ENCODE measurements around the gene IDUA.

The IDUA gene

DNA sequence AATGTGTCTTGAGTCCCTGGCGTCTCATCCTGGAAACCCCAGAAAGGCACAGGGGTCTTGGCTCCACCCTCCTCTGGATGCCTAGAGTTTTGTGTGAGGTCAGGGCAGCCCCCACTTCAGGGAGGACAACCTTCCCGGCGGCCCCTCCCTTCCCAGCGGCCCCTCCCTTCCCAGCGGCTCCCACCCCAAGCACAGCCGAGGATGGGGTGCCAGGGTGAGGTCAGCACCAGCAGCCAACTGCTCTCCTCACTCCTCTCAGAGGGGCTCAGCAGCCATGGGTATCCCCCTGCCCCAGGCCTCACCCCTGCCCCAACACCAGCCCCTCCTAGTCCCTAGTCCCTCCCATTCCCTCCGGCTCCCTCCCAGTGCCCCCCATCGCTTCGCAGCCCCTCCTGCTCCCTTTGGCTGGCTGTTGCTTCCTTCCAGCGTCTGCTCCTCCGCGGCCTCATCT is 30.9 kb upstream of the IDUA start:
- H3K4me3 ChIP-seq (ENCODE audit: low read depth, low read length) = no peak overlapping the region

DNA sequence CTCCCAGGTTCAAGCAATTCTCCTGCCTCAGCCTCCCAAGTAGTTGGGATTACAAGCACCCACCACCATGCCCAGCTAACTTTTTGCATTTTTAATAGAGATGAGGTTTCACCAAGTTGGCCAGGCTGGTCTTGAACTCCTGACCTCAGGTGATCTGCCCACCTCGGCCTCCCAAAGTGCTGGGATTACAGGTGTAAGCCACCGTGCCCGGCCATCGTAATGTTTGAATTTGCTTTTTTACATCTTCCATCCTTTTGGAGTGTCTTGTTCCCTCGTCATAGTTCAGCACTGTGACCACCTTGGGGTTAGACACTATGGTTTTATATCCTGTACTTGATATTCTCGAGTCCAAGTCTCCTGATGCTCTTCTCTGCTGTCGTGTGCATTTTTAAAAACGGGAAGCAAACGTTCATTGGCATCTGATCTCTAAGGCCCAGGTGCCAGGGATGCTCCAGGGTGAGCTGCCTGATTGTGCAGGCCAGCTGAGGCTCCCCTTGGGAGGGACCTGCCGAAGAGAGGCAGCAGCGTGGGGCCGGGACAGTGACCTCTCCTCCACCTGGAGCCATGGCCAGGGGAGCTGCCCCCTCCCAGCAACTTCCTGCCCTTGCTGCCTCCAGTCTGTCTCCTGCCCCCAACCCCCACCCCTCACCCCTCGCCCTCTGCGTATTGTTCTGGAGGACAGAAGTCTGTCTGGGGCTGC is 30.2 kb upstream of the IDUA start:
- H3K4me3 ChIP-seq (ENCODE audit: low read depth, low read length) = no peak overlapping the region

DNA sequence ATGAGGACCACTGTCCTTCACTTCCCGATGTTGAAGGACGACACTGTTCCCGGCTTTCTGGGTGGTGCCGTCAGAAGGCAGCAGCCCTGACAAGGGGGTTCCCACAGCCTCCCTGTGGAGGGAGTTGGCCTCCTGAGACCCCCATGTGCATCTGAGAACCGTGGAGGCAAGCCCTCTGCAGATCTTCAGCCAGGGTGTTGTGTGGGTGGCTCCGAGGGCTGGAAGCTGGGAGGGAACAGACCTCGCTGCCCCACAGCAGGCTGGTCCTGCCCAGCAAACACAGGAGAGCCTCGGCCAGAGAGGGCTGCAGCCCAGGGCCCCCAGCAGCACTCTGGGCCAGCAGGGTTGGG is 29.6 kb upstream of the IDUA start:
- H3K4me3 ChIP-seq (ENCODE audit: low read depth, low read length) = no peak overlapping the region

DNA sequence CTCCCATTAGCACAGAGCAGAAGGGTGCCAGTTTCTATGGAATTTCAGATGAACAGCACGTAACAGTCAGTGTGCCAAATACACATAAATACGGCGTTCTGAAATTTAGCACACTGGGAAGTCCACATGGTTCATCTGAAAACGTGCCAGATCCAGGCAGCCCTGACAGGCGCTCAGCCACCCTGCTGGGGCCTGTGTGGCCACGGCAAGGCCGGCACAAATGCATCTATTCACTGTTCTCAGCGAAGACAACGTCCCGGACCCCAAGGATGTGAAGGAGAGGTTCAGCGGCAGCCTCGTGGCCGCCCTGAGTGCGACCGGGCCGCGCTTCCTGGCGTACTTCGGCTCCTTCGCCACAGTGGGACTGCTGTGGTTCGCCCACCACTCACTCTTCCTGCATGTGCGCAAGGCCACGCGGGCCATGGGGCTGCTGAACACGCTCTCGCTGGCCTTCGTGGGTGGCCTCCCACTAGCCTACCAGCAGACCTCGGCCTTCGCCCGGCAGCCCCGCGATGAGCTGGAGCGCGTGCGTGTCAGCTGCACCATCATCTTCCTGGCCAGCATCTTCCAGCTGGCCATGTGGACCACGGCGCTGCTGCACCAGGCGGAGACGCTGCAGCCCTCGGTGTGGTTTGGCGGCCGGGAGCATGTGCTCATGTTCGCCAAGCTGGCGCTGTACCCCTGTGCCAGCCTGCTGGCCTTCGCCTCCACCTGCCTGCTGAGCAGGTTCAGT is 29.1 kb upstream of the IDUA start:
- H3K4me3 ChIP-seq (ENCODE audit: low read depth, low read length) = no peak overlapping the region

DNA sequence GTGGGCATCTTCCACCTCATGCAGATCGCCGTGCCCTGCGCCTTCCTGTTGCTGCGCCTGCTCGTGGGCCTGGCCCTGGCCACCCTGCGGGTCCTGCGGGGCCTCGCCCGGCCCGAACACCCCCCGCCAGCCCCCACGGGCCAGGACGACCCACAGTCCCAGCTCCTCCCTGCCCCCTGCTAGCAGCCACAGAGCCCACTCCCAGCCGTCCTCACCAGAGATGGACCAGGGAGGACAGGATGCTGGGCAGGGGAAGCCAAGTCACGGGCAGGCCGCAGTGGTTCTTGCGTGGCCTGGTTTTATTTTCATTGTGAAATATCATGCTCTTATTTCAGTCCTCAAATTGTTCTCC is 28.6 kb upstream of the IDUA start:
- H3K4me3 ChIP-seq (ENCODE audit: low read depth, low read length) = no peak overlapping the region

DNA sequence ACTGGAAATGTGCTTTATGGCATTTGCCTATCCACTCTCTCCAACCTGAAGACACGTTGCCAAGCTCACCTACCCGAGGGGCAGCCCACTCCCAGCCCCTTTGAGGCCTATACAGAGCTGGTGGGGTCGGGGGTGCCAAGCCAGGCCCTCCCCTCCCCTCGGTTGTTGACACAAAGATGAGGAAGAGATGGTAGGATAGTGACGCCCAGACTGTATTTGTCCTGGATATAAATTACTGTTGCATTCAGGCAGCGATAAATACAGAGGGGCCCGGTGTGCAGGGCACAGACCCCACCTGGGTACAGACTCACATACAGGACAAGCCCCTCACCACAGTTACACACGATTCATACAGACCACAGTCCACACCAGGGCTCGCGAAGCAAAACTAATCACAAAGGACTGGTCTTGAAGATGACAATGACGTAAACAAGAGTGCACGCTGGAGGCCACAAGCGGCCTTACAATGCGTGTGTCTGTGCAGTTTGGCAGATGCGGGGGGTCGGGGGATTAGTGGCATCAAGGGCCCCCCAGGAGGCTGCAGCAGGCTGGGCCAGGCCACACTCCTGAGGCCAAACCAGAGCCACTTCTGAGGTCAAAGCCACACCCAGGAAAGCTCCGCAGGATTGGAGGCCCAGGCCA is 28.0 kb upstream of the IDUA start:
- H3K4me3 ChIP-seq (ENCODE audit: low read depth, low read length) = no peak overlapping the region

DNA sequence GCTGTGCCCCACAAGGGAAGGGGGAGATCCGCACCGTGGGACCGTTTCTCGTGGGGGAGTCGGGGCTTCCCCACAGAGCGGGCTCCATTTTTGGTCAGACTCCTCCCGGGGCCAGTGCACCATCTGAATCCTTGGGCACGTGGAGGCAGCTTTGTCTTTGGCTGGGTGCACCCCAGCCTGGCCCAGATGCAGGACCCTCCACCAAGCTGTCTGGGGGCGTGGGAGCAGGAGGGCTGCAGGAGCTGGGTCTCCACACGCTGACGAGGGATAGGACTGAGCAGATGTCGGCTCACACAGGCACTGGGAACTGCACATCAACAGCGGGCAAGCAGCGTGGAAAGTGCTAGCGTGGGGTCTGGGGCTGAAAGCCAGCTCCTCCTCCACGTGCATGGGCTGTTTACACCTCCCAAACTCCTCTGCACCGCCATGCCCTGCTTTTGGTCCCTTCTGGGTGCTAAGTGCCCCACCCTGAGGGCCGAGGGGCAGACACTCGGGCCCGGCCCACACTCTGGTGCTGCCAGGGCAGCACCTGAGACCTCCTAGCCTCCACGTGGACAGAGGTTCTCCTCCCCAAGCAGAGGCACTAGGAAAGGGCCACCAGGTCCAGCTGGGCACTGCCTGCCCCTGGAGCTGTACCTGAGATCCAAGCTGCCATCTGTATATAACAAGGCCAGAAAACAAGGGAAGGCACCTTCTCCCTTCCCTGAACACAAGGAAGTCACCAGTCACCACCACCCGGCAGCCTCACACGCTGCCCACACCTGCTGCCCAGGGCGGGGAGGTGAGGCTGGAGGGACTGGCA is 27.3 kb upstream of the IDUA start:
- no peak overlapping the region for H3K4me3 ChIP-seq (ENCODE audit: low read depth, low read length)

DNA sequence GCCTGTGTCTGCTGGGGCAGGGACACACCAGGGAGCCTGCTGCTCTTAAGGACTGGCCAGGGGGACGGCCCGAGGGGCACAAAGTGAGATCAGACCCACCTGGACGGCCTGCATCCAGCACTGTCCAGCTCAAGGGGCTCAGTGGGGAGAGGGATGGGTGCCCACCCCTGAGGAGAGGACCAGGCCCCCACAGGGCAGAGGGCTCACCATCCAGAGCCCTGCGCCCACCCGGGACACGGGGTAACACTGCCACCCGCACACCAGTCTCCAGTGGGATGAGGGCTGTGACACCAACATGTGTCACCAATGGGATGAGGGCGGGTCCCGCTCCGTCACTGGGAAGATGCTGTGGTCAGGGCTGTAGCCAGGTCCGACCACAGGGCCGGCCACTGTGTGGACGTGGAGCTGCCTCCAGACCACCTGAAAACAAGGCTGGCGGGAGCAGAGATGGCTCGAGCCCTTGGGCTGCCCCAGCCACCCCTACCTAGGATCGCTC is 26.7 kb upstream of the IDUA start:
- no peak overlapping the region for H3K4me3 ChIP-seq (ENCODE audit: low read depth, low read length)

DNA sequence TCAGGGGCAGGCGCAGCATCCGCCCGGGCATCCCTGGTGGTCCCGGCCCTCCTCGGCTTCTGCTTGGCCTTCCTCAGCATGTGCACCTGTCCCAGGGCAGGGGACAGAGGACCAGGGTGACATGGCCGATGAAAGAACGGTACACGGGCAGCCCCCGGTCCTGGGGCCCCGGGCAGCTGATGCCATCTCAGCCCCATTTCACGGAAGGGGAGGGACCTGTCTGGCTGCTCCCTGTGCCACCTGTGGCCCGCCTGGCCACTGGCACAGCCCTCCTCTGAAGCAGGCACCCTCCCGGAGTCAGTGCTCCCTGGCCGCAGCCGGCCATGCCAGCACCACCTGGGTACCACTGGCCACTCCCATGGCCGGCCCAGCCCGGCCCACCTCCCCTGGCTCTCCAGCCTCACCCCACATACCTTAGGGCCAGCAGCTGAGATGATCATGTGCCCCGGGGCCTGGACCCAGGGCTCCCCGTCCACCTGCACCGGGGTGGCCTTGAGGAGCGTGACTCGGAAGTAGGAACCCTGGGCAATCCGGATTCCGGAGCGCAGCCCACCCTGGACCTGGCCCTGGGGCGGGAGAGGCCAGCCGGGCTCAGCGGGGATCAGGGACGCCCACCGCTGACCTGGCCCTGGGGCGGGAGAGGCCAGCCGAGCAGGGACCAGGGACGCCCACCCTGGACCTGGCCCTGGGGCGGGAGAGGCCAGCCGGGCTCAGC is 26.1 kb upstream of the IDUA start:
- no peak overlapping the region for H3K4me3 ChIP-seq (ENCODE audit: low read depth, low read length)

DNA sequence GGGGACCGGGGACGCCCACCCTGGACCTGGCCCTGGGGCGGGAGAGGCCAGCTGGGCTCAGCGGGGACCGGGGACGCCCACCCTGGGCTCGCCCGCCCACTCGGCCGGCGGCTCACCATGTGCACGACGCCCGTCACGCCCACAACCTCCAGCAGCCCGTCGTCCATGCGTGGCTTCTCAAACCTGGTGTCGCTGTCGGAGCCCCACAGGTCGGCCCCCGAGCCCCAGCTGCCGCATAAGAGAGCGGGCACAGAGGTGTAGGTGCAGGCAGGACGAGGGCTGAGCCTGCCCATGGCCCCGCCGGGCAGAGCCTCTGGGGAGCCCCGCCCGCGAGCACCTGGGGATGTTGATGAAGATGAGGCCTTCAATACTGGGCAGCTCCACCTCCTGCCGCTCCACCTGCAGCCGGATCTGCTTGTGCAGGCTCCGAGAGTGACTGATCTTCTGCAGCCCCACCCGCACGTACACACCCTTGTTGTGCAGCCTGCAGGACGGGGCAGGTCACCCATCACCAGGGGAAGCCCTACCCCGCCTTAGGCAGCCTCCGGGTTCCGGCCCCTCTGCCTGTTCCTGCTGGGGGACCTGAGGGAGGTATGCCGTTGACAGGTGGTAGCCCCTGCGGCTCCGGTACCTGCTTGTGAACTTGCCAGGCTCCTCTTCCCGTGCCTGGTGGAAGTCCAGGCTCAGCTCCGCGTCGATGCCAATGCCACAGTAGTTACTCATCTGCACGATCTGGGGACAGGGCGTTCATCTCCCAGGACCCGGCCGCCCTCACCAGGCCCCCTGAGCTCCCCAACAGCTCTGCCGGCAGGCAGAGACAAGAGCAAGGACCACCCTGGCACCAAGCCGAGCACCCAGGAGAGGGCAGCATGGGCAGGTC is 25.3 kb upstream of the IDUA start:
- no peak overlapping the region for H3K4me3 ChIP-seq (ENCODE audit: low read depth, low read length)

DNA sequence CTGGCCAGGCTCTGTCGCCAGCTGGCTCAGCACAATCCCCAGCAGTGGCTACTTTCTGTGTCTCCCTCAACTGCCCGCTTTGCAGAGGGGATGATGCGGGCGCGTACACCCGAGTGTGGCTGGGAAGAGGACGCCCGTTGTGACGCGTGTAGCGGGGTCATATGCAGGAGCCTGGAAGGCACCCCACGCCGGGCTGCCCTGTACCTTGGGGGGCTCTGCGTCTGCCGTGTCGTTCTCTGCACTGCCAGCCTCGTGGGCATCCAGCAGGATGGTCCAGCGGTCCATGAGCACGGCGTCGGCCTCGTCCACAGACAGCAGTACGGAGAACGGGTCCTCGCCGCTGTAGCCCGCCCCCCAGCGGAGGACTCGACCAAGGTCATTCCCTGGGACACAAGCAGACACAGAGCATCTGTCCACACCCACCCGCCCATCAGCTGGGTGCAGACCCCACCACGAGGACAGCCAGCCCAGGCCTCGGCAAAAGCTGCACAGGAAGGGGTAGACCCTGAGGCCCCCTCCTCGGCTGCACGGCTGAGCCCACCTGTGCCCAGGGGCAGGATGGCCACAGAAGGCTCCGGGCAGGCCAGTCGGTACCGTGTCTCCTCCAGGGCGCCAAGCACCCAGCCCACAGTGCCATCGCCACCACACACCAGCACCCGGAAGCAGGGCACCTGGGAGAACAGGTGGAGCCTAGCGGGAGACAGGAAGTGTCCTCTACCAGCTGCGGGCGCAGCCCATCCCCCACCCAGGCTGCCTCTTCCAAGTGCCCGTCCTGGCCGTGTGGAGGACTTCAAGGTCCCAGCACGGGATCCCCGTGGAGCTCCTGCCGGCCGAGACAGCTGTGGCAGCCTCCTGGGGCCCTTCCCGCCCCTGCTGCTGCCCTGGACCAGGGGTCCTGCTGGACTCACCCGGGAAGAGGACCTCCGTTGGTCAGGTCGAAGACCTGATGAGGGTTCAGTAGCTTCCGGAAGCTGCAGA is 24.3 kb upstream of the IDUA start:
- H3K4me3 ChIP-seq (ENCODE audit: low read depth, low read length) = no peak overlapping the region

DNA sequence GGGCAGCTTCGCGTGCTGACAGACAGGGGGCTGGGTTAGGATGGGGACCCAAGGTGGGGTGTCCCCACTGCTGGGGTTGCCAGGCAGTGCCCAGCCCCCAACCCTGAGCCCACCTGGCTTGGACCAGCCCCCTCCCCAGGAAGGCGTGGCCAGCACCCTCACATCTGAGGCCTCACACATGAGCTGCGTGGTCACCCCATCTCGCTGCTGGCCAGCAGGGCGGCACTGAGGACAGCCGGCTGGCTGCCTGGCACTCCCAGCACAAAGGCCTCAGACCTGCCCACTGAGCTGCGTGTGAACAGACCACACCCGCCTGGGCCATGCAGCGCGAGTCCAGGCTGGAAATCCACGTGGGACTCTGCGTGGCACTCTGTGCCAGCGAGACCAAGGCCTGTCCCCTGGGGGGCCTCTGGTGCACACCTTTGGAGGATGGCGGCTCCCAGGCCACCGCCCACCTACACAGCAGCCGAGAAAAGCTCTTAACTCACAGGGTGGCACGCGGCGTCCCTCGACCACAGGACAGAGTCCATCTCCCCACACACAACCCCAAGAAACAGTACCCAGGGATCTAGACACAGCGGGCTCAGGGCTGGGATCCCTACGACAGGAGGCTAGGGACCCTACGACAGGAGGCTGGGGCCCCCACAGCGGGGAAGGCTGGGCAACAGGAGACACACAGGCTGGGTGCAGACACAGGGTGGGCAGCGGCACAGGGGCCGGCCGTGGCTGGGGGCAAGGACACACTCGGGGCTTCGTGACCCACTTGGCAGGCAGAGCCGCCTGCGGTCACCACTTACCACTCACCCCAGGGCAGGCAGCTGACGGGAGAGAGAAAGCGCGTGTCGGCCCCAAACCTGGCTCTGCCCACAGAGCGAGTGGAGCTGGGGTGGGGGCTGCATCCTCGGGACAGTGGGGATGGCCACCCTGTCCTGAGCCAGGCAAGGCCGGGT is 23.3 kb upstream of the IDUA start:
- no peak overlapping the region for H3K4me3 ChIP-seq (ENCODE audit: low read depth, low read length)

DNA sequence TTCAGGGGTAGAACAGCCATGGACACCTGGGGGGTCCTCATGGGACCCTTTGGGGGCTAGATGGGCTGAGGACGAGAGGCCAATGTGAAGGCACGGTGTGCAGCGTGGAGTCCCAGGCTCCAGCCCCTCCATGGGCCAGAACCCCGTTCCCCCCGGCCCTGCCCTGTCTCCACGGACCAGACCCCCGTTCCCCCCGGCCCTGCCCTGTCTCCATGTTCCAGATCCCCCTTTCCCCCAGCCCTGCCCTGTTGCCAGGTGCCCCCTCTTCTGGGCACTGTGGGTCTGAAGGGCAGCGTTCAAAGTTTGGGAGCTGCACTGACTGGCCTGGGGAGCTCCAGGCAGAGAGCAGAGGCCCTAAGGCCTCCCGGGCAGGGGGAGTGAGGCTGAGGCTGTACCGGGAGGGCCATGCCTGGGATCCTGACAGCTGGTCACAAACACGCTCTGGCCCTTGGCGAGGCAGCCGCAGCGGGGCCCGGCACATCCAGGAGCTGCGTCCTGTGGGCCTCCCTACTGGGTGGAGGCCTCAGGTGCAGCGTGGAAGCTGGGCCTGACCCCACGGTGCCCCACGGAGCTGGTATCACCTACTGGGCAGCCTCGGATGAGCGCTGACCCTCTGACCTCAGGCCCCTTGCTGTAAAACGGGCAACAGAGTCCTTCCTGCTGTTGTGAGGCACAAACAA is 22.4 kb upstream of the IDUA start:
- no peak overlapping the region for H3K4me3 ChIP-seq (ENCODE audit: low read depth, low read length)

DNA sequence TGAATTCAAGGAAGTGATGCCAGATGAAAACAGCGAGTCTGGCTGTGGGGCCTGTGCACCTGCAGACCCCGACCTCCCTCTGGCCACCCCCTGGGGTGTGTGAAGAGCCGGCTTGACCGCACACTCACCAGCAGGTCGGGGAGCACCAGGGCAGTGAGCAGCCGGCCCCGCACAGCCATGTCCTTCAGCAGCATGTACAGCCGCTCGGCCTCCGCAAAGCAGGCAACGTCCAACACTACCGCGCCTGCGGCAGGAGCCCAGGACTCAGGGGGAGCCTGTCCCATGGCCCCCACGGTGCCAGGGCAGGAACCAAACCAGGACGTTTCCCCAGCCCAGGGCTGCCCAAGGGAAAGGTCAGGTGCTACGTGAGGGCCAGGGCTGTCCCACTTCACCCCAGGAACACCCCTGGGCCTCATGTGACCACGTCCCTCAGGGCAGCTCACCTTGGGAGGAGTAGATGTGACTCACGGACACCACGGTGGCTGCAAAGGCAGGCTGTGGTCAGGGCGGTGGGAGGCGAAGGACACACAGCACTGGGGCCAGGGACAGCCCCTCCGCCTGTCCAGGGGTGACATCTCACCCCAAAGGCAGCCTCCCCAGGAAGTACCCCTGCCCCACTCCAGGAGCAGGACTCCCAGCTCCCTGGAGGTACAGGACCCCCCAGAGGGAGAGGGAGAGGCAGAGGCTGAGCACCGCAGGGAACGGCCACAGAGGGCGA is 21.6 kb upstream of the IDUA start:
- no peak overlapping the region for H3K4me3 ChIP-seq (ENCODE audit: low read depth, low read length)

DNA sequence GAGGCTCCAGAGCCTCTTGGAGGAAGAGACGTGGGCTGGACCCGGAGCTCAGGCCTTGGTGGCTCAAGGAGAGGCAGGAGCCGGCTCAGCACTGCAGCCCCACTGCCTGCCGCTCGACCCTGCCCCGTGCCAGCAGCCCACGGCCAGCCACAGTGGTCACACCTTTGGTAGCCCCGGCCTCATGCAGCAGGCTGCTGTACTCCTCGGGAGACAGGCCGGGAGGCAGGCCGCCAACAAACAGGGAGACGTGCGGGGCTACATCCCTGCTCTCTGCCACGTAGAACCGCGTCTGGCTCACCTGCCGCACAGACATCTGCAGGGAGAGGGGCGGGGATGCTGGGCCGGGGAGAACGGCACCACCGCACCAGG is 21.1 kb upstream of the IDUA start:
- no peak overlapping the region for H3K4me3 ChIP-seq (ENCODE audit: low read depth, low read length)

All from iPS-11a (cell line).